GM21381 (cell line): ENCODE measurements around the gene CPLX4.
A peak's percentile ranks its signal among the peaks of the same experiment; 100 is the strongest.

Source experiments
- ATAC-seq: cut with Tn5 transposase; IDR thresholded peaks from one replicate; pipeline ENCODE4 v1.9.1; 2021; ENCODE audit warnings: mild to moderate bottlenecking, moderate library complexity; ENCODE audit not compliant: unreplicated experiment

Gene CPLX4, protein sequence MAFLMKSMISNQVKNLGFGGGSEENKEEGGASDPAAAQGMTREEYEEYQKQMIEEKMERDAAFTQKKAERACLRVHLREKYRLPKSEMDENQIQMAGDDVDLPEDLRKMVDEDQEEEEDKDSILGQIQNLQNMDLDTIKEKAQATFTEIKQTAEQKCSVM

DNA sequence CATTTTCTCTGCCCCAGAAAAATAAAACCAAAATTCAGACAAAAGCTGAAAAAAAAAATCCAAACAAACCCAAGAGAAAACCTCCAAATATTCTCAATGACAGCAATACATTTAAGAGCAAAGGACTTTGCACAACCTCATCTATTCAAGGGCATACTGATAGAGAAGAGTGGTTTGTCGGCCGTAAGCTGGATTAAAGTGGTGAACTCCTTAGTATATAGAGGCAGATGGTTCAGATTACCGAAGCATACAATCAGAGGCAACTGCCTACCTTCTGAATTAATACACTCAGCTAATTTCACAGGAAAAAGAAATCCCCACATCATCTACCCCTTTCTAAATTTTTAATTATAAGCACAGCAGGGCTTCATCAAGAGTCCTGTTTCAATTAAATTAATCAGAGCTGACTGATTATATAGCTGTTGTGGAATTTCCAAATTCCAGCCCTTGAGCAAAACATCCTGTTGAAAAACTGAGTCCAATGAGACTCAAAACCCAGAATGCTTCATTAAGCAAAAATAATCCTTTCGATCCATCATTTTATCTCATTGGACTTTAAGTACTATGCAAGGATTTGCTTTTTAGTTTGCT, at the start of gene CPLX4:
TSS of gene CPLX4 (minus strand) at position 190 of the 591 bp plus-strand sequence. CDS start at position 3, 187 bp downstream.
- ATAC-seq, result no peak

DNA sequence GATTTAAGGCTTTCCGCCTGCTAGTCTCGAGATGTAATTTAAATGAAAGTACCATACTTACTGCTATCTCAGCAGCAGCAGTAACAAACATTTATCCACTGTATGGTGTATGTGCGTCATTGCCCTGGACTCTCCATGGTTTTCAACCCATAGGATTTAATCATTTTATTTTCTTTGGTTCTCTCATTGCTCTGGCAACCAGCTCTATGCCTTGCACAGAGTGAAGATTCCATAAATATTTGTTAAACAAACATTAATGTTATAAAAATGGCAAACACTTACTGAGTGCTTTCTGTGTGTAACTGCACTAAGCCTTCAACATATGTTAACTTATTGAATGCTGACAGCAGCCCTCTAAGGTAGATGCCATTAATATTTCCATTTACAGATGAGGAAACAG, 41.9 kb upstream of the CPLX4 start:
- no peak for ATAC-seq

DNA sequence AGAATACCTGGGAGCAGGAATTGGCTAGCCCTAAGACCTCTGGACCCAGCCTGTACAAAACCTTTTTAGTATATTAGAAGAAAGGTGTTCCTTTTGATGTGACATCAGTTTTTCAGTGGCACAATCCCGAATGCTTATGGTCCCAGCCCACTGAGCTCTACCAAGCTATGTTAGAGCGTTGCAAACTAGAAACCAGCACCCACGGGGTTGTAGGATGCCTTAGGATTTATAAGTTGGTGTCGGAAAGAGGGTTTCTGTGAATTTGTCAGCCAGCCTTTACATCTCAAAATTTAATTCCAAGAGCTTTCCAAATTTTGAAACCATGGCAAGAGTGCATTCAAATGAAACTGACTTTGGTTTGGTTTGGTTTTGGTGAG, 41.1 kb upstream of the CPLX4 start:
- ATAC-seq, result peak; percentile 8

DNA sequence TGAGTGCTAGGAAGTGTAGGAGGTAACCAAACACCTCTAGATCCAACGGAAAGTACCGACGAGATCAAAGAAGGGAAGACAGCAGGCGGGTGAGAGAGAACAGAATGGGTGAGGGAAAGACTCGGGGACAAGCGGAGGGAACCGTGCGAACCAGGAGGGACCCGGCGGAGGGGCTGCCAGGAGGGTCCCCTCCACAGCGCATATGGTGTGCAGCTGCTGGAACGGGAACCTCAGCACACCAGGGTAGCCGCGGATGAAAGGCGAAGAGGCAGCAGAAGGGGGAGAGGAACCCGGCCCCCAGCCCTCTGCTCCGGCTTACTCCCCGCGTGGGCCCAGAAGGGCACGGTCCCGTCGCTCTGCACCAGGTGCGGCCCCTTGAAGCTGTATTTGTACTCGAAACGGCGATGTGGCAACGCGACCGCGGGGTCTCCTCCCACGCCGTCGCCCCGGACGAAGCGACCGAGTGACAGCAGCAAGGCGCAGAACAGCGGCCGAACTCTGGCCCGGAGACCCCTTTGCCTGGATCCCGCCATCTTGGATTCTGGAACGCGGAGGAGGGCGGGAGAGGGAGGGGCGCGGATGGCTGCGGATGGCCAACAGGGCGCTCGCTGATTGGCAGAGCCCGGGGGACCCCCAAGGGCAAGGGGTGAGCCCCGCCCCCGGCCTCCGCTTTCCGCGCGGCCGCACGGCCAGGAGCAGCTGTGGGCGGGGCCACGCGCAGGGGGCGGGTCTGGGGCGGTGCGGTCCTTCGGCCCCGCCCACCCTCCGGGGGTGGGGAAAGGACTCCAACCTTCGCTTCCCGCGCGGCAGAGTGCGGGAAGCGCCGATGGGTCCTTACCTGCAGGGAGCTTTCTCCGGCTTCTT, 40.5 kb upstream of the CPLX4 start, which contains the start of gene LMAN1:
TSS of gene LMAN1 (minus strand) at position 554 of the 864 bp plus-strand sequence. CDS start at position 533, 21 bp downstream.
- ATAC-seq, result peak; percentile 98

DNA sequence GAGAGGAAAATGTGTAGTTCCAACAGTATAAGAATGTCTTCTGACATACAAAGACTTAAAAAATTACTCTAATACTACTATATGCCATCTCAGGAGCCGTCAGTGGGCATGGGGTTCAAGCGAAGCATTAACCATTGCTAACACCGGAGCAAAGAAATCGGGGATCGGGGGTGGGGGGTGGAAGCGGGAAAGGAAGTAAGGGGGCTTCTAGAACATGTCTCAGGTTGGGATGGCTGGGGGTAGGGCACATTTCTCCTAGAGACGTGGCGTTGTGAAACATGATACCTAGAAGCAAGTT, 39.9 kb upstream of the CPLX4 start:
- ATAC-seq, result no peak

DNA sequence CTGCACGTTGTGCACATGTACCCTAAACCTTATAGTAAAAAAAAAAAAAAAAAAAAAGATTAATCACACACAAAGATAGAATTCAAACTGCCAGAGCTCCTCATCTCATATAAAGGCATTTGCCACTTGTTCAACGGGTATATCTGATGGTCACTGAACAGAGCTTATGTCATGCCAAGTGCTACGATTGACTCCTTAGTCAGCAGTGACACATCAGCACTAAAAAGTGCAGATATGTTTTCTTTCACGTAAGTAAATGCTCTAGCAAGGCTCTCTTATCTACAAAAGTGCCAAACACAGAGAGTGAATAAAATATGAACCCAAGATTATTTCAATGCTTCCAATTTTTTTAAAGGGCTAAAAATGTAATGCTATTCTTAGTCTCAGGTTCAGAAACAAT, 39.5 kb upstream of the CPLX4 start:
- ATAC-seq, result no peak

DNA sequence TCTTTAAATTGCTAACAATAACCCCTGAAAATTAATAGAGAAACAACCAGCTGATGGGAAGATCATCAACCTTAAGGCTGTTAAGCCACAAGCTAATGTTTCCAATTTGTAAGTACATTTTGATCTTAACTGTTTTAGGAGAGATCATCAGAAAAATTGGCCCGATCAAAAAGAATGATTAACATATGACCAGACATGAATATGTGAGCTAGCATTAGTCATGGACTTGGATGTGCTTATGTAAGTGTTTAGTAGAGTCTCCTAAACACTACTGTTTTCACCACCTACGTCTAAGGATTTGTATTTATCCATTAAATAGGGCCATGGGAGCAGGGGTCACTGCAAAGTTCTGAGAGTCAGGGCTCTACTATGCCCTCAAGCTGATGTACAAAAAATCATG, 36.3 kb upstream of the CPLX4 start:
- ATAC-seq, result no peak

DNA sequence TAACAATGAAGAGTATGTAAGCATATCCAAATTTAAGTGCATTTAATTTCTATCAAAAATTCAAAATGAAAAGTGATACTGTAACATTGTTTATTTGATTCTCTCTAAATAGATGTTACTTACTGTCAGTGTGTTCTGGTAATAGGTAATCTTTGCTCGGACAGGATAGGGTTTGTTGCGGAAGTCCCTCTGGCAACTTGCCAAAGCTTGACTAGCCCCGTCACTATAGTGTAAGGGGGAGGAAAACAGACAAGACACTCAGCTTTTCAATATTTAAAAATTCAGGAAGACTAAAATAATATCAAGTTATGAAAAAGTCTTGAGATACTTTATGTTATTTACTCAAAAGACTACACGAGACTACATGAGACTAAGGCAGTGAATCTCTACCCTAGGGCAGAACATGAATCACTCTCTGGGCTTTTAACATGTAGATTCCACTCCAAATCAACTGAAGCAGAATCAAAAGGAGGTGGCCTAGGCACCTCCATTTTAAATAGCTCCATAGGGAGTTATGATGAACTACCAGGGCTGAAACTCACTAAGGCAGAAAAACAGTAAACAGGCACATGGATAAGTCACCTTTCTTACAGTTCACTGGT, 34.7 kb upstream of the CPLX4 start:
- ATAC-seq, result no peak

DNA sequence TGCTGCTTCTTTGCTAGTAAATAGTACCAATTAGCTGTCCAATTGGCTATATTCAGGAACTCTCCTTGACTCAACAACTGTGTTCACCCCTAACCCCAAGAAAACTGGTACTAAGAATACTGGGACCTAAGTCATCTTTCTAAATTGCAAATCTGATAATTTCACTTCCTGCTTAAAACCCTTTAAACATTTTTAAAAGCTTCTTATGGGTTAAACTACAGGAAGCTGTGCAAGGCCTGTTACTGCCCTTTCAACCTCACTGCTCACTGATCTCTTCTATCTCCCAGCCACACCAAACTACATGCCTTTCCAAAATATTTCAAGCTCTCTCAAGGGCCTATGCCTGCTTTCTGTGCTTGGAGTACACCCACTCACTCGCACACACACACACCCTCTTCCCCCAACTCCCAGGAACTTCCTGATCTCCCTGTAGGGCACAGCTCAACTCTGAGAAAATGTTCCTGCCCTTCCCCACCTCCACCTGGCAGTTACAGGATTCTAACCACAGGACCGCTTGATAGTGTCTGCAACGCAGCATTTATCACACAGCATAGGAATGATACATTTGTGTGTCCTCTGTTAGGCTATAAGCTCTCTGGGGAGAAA, 33.9 kb upstream of the CPLX4 start:
- no peak for ATAC-seq

DNA sequence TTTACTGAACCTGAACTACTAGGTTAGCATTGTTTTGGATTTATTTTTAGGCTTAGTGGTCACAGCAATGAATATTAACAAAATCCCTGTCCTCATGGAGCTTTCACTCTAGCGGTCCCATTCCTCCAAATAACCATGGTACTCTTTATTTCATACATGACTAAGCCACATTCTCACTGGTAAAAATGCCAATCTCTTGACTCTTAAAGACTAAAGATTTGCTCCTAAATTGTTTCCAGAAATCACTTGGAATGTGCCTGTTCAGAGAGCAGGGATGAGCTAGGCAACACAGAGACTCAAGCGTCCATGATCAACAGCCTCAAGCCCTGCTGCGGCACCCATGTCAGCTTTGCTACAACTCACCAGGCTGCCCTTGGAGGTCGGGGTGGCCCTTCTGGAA, 27.1 kb upstream of the CPLX4 start:
- ATAC-seq, result no peak

DNA sequence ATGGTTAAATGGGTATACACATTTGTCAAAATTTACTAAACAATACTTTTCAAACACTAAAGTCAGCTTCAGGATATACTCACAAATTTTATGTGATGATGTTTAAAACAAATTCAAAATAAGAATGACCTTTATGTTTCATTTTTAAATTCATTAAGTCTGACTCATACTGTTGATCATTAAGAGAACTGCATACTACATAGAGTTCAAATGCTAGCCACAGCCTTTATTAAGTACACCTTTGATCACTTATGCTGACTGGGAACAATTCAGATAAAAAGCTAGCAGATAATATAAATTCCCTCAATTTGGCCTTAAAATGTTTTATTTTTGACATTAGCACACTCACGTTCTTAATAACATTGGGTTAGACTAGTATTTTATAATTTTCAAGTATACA, 26.5 kb upstream of the CPLX4 start:
- ATAC-seq, result no peak

DNA sequence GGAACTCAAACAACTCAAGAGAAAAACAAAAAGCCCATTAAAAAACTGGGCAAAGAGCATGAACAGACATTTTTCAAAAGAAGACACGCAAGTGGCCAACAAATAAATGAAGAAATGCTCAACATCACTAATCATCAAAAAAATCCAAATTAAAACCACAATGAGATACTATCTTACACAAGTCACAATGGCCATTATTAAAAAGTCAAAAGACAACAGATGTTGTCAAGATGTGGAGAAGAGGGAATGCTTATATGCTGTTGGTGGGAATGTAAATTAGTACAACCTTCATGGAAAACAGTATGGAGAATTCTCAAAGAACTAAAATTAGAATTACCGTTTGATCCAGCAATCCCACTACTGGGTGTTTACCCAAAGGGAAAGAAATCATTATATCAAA, 25.5 kb upstream of the CPLX4 start:
- ATAC-seq, result no peak

DNA sequence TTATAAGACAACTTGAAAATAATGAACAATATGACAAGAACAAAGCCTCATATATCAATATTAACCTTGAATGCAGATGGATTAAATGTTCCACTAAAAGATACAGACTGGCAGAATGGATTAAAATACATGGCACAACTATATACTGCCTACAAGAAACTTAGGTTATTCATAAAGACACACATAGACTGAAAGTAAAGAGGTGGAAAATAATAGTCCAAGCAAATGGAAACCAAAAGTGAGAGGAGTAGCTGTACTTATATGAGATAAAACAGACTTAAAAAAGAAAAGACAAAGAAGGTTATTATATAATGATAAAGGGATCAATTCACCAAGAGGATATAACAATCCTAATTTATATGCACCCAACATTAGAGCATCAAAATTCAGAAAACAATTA, 22.4 kb upstream of the CPLX4 start:
- no peak for ATAC-seq

DNA sequence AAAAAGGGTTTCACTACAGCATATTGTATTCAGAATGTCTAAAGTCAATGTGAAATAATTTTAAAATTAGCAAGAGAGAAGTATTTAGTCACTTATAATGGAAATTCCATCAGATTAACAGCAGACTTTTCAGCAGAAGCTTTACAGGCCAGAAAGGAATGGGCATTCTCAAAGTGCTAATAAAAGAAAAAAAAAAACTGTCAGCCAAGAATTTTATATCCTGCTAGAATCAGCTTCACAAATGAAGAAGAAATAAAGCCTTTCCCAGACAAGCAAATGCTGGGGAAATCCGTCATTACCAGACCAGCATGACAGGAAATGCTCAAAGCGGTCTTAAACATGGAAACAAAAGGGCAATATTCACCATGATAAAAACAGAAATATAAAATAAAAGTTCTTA, 21.9 kb upstream of the CPLX4 start:
- no peak for ATAC-seq

DNA sequence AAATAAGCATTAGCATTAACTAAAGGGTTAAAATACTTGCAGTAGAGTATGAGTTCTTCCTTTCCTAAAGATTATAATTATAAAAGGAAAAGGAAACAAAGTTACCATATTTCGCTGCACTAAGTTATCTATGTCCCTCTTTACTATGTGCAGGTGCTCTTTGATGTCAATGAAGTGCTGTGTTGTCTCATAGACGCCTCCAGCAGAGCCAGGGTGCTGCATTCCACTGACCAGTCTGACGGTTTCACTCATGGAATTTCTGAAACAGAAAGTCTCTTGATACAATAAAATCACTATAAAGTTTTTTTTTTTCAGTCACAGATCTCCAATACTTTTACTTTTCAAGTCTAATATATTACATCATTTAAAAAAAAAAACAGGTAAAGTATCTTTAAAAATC, 14.5 kb upstream of the CPLX4 start:
- ATAC-seq, result no peak

DNA sequence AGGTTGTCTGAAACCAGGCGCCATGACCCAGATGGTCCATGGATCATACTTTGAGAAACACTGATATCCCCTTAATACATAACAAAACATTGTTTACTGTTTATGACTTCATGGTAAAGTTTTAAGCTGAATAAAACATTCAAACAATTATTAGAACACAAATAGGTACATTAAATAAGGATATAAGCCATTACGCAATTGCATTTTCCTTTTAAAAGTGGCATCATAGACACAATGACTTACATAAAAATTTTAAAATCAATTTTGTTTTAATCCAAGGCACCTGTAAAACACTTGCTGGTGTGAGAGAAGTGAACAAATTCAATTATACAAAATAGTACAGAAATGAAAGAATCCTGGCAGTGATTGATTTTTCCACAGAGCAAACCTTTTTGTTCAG, 10.2 kb upstream of the CPLX4 start:
- no peak for ATAC-seq

DNA sequence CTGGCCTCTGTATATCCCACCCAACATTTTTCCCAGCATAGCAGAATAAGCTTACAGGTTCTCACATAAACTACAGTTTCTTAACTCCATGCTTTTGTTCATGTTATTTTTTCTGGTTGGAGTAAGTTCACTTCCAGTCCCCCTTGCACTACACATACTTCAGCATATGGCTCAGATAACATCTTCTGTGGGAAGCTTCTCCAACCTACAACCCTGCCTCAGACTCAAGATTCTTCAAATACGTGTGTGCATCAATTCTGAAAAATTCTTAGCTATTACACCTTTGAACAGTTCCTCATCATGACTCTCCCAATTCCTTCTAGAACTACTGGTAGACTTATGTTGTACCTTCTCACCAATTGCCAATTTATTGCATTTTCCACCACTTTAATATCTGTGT, 7.5 kb upstream of the CPLX4 start:
- no peak for ATAC-seq

DNA sequence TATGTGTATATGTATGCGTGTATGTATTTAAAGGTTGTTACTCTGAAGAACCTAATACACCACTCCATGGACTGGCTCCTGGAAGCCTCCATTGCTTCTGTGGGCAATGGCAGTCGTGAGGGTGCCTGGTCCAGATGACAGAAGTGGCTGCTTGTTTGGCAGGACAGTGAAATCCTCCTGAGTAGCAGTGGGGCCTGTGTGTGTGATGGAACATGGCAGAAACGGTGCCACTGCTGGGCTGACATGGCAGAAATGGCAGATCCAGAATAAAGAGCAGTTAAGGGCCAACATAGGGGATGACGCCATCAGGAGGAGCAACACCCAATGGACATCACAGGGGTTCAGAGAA, 6.1 kb upstream of the CPLX4 start:
- no peak for ATAC-seq

DNA sequence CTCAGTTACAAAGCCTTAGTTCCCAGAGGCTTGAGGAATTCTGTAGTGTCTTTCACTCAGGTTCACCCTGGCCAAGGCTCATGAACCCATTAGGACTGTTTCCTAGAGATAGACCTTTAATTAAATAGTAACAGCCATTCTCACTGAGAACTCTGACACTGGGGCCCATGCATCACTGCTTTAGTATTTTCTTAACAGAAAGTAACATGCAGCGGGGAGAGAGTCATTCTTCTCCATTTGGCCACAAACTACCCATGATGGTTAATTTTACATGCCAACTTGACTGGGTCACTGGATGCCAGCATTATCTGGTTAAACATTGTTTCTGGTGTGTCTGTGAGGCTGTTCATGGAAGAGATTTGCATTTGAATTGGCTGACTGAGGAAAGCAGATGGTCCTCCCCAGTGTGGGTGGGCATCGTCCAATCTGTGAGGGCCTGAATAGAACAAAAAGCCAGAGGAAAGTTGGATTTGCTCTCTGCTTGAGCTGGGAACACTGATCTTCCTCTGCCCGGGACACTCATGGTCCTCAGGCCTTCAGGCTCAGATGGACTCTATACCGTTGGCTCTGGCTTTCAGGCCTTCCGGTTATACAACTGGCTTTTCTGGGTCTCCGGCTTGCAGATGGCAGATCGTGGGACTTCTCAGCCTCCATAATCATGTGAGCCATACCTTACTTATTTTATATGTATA, 5.6 kb upstream of the CPLX4 start:
- no peak for ATAC-seq

DNA sequence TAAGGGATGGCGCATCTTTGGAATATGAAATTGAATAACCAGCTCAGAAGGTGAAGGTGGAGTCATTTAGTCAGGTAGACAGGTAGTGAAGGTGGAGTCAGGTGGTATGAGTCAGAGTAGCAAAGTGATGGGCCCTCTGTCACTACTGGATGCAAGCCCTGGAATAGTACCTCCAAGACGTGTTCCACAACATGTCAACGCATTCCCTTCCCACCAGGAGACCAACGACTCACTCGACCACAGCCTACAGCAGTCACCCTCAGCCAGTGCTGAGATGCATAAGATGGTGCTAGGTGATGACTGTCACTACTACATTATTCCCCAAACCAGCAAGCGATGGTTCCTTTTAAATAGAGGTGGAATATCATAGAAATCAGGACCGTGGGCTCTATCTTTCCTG, 6.8 kb downstream of the CPLX4 start:
- no peak for ATAC-seq

DNA sequence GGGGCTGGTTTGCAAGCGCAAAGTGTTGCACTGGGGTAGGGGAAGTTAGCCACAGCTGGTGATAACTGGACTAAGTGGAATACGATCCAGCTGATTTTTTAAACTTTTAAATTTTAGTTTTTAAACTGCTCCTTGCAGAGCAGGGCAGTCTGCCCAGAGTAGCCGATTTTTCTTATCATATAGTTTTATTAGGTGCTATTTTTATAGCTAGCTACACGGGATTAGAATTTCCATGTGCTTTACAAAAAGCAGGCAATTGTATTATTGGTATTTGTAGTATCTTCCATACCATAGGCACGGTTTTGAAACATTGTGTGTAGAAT, 9.6 kb downstream of the CPLX4 start:
- no peak for ATAC-seq
